ENCODE results near the gene MEF2D. TPM values are rescaled to one million over a fixed set of nuclear protein-coding genes. Genes with fewer than 3 reads are reported as not detected.

The MEF2D gene
- total and polyA plus RNA-seq, 2 experiments from 2014 or later: 23.6 to 34.1 TPM

DNA sequence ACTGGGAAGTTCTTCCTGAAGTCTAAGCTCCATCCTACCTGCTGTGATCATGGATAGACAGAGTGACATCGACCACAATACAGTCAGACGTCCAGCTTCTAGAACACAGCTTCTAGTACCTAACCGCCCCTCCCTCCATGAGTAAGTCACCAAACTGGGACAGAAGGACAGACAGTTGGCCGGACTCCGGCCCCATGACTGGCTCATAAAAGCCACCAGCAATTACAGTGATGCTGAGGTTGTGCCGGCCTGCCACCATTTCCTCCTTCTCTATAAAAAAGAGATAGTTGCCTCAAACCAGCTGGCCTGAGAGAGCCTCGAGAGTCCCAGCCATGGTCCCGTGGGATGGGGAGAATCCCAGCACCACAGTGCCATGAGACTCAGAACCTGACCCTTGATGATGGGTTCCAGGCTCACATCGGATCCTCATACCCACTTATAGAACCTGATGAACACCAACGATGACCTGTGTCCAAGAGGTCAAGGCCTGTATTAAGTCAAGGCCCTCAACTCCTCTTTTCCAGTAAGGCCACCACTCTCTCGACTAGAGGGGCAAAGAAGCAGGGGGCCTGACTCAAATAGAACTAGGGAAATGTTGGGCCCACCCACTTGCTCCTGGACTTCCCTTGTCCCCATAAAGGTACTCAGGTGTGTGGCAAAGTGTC lies 3.4 kb downstream of the MEF2D start:
- Histone ChIP-seq H3K36me3 (ENCODE audit: low read depth) (no peaks in the 10 kb centered on the region), H3K9me2 (ENCODE audit: insufficient read depth) (no peaks in the 10 kb centered on the region), H3K9ac (peak overlapping the region; percentile 100), H3K4me1 (ENCODE audit: insufficient read depth) (peaks cover 60% of the 10 kb centered on the region), H3K9me3 (ENCODE audit: low read depth) (no peaks in the 10 kb centered on the region), H3K4me2 (ENCODE audit: unreplicated experiment) (peak overlapping the region; percentile 75), H3K27ac (peak overlapping the region; percentile 69), H4K20me1 (ENCODE audit: insufficient read depth) (peaks cover 18% of the 10 kb centered on the region; the same call in 1 of the 2 replicates), H3F3A (ENCODE audit: insufficient read depth) (peaks cover 29% of the 10 kb centered on the region), H3K79me2 (ENCODE audit: insufficient read depth) (peaks cover 83% of the 10 kb centered on the region), H3K4me3 (peak overlapping the region; percentile 96), H3K27me3 (replicated peaks; ENCODE audit: insufficient read depth) (no peaks in the 10 kb centered on the region), H2AFZ (no peak overlapping the region)
- DNase-seq: peak; percentile 65
- no peak for TF ChIP-seq EZH2phosphoT487 (IDR thresholded peaks at IDR 0.05; ENCODE audit: insufficient read depth, low read depth)
- TF ChIP-seq EZH2 (IDR thresholded peaks at IDR 0.05; ENCODE audit: insufficient read depth, poor library complexity, severe bottlenecking): no peak
- 40 to 44% methylated on average over 11 of the region's 11 CpGs for WGBS, 2 experiments (ENCODE audit: low coverage in 1 of 2, low lambda C conversion rate in 2 of 2, missing lambda C conversion rate in 2 of 2)
- in situ Hi-C loops (cut with MboI): no loop called here

DNA sequence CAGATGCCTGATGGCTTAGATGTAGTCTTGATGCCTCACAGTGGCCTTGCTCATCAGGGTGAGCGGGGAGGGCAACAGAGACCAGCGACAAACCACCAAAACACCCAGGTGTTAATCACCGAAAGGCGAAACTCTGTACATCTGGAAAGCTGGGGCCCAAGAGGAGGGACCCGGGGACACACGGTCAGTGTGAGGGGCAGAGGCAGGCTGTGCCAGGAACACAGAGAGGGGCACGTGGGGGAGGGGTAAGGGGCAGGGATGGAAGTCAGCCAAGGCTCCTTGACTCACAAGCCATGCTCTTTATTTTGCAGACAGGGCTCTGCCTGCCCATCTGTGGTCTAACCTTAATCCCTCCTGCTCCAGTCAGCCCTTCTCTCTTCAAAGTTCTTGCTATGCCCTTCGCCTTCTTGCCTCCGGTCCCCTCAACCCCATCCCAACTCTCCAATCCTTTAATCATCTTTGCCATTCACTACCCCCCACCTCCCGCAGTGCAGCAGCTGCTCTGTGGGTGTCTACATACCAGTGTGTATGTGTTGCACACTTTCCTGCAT lies 4.3 kb downstream of the MEF2D start:
- peaks cover 93% of the 10 kb centered on the region for H3K79me2 ChIP-seq (ENCODE audit: insufficient read depth)
- H2AFZ ChIP-seq: no peak overlapping the region
- WGBS, 2 experiments (ENCODE audit: low coverage in 1 of 2, low lambda C conversion rate in 2 of 2, missing lambda C conversion rate in 2 of 2): 36 to 43% methylated on average over 10 of the region's 10 CpGs
- peak overlapping the region; percentile 69 for H3K27ac ChIP-seq
- no peaks in the 10 kb centered on the region for H3K9me2 ChIP-seq (ENCODE audit: insufficient read depth)
- DNase-seq: peak; percentile 67
- TF ChIP-seq EZH2 (IDR thresholded peaks at IDR 0.05; ENCODE audit: insufficient read depth, poor library complexity, severe bottlenecking) (no peak), EZH2phosphoT487 (IDR thresholded peaks at IDR 0.05; ENCODE audit: insufficient read depth, low read depth) (no peak)
- H3K9me3 ChIP-seq (ENCODE audit: low read depth): no peaks in the 10 kb centered on the region
- in situ Hi-C loops (cut with MboI): no loop called here
- H3K27me3 ChIP-seq (replicated peaks; ENCODE audit: insufficient read depth): no peaks in the 10 kb centered on the region
- H3K4me1 ChIP-seq (ENCODE audit: insufficient read depth): peaks cover 56% of the 10 kb centered on the region
- no peaks in the 10 kb centered on the region for H3K36me3 ChIP-seq (ENCODE audit: low read depth)
- H3K4me3 ChIP-seq: peak overlapping the region; percentile 96
- peak overlapping the region; percentile 75 for H3K4me2 ChIP-seq (ENCODE audit: unreplicated experiment)
- peak overlapping the region; percentile 100 for H3K9ac ChIP-seq
- H3F3A ChIP-seq (ENCODE audit: insufficient read depth): peaks cover 22% of the 10 kb centered on the region
- H4K20me1 ChIP-seq (ENCODE audit: insufficient read depth): peaks cover 22% of the 10 kb centered on the region

DNA sequence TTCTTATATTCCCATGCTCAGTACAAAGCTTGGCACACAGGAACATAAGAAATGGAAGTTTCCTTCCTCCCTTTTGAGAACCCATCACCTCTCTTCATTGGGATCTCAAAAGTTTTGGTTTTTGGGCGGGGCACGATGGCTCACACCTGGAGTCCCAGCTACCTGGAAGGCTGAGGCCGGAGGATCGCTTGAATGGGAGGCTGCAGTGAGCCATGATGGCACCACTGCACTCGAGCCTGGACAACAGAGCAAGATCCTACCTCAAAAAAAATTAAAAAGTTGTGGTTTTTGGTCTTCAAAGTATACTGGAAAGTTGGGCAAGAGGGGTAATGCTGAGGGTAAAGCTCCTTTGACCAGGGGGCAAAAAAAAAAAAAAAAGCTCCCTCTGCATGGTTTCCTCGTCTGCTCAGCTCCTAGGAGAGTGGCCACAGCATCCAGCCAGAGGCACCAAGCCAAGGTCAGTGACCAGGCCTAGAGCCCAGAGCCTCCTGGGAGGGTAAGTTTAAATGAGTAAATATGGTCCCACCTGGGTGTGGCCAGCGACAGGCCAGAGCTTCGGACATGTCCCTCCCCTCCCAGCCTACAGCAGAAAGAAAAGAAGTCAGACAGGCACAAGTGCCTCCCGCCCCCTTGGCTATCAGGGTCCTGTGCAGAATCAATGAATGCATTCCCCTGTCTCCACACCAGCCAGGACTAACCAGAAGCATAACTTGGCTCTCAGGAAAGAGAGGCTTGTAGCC lies 5.0 kb downstream of the MEF2D start:
- Histone ChIP-seq H4K20me1 (ENCODE audit: insufficient read depth) (peaks cover 22% of the 10 kb centered on the region), H3K4me2 (ENCODE audit: unreplicated experiment) (peak overlapping the region; percentile 75), H3K4me3 (peak overlapping the region; percentile 96; the same call in 1 of the 2 replicates), H3K9ac (peak overlapping the region; percentile 100; the same call in 1 of the 2 replicates), H2AFZ (no peak overlapping the region), H3K9me2 (ENCODE audit: insufficient read depth) (no peaks in the 10 kb centered on the region), H3K9me3 (ENCODE audit: low read depth) (no peaks in the 10 kb centered on the region), H3K79me2 (ENCODE audit: insufficient read depth) (peaks cover 100% of the 10 kb centered on the region), H3K27ac (peak overlapping the region; percentile 69), H3K27me3 (replicated peaks; ENCODE audit: insufficient read depth) (no peaks in the 10 kb centered on the region), H3F3A (ENCODE audit: insufficient read depth) (peaks cover 22% of the 10 kb centered on the region), H3K36me3 (ENCODE audit: low read depth) (no peaks in the 10 kb centered on the region), H3K4me1 (ENCODE audit: insufficient read depth) (peaks cover 63% of the 10 kb centered on the region)
- in situ Hi-C loops (cut with MboI): no loop called here
- peak; percentile 38 for DNase-seq
- WGBS, 2 experiments (ENCODE audit: low coverage in 1 of 2, low lambda C conversion rate in 2 of 2, missing lambda C conversion rate in 2 of 2): 68 to 69% methylated on average over 9 of the region's 9 CpGs
- no peak for TF ChIP-seq EZH2 (IDR thresholded peaks at IDR 0.05; ENCODE audit: insufficient read depth, poor library complexity, severe bottlenecking)
- TF ChIP-seq EZH2phosphoT487 (IDR thresholded peaks at IDR 0.05; ENCODE audit: insufficient read depth, low read depth): no peak

DNA sequence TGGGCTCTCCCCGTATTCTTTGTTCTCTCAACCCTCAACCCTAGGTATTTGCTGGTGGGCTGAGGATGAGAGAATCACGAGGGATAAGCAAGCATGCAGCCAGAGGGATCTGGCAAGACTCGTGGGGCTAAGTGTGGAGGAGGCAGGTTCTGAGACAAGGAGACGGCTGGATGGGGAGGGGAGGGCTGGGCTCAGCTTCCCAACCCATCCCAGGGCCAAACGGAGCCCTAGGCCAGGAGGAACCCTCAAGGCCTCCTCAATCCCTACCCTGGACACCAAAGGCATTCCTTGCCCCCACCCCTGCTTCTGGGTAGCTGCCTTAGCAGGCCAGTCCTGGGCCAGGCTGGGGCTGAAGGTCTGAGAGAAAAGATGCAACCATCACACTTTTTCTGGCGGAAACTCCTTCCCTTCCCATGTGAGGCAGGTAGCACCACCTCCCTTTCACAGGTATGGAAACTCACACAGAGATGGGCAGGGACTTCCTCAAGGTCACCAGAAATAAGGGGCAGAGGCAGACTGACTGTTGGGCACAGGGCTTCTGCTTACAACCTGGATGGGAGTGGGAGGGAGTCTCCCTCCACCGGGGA lies 6.2 kb downstream of the MEF2D start:
- H3K79me2 ChIP-seq (ENCODE audit: insufficient read depth): peaks cover 100% of the 10 kb centered on the region
- no peaks in the 10 kb centered on the region for H3K27me3 ChIP-seq (replicated peaks; ENCODE audit: insufficient read depth)
- no peak overlapping the region for H3K27ac ChIP-seq
- H3K4me1 ChIP-seq (ENCODE audit: insufficient read depth): peaks cover 74% of the 10 kb centered on the region
- no peaks in the 10 kb centered on the region for H3K9me2 ChIP-seq (ENCODE audit: insufficient read depth)
- H3K9ac ChIP-seq: no peak overlapping the region
- in situ Hi-C loops (cut with MboI): no loop called here
- peaks cover 22% of the 10 kb centered on the region for H3F3A ChIP-seq (ENCODE audit: insufficient read depth)
- no peak overlapping the region for H2AFZ ChIP-seq
- peak; percentile 4 for DNase-seq
- H3K36me3 ChIP-seq (ENCODE audit: low read depth): no peaks in the 10 kb centered on the region
- TF ChIP-seq EZH2 (IDR thresholded peaks at IDR 0.05; ENCODE audit: insufficient read depth, poor library complexity, severe bottlenecking) (no peak), EZH2phosphoT487 (IDR thresholded peaks at IDR 0.05; ENCODE audit: insufficient read depth, low read depth) (no peak)
- WGBS, 2 experiments (ENCODE audit: low coverage in 1 of 2, low lambda C conversion rate in 2 of 2, missing lambda C conversion rate in 2 of 2): 56 to 64% methylated on average over 6 to 7 of the region's 7 CpGs
- H3K9me3 ChIP-seq (ENCODE audit: low read depth): no peaks in the 10 kb centered on the region
- no peak overlapping the region for H3K4me2 ChIP-seq (ENCODE audit: unreplicated experiment)
- H3K4me3 ChIP-seq: no peak overlapping the region
- peaks cover 22% of the 10 kb centered on the region for H4K20me1 ChIP-seq (ENCODE audit: insufficient read depth)
